GM18907 (cell line): ENCODE results near the gene CAPN8.
A peak's percentile ranks its signal among the peaks of the same experiment; 100 is the strongest.

Experiments used
- ATAC-seq: cut with Tn5 transposase; IDR thresholded peaks from one replicate; pipeline ENCODE4 v1.9.1; 2021; ENCODE audit warnings: mild to moderate bottlenecking, moderate library complexity; ENCODE audit not compliant: unreplicated experiment

CAPN8 gene

DNA sequence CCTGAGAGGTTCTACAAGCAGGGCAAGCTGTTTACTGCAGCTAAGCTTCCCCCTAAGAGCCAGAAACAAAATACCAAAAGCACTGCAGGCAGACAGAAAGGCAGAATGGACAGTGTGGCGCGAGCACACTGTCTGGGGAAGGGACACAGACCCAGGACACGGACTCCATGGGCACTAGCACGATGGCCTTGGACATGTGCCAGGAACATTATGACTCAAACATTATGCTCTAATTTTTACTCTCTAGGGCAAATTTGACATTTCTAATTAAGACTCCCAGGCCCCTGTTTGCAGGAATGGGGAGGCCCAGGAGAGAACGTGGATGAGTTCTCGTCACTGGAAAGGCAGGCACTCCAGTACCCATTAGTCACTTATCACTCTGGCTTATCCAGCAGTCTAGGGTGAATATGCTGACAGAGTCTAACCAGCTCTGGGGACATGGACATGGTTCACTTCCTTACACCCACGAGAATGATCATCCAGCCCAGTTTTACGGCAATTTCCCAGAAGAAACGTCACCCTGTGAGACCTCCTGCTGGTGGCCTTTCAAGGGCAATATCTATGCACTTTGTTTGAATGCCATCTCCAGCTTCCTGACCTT lies 45.1 kb downstream of the CAPN8 start:
- no peak for ATAC-seq

DNA sequence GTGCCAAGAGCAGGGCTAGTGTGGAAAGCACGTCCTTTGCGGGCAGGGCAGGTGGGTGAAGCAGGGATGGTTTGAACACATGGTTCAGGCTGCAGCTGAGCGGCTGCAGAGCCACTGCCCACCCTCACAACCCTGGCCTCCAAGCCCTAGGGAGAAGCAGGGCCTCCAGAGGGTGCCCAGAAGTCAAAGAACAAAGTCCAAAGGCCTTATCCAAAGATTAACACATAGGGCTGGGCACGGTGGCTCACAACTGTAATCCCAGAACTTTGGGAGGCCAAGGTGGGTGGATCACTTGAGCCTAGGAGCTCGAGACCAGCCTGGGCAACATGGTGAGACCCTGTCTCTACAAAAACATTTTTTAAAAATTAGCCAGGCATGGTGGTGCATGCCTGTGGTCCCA lies 46.8 kb downstream of the CAPN8 start:
- ATAC-seq = no peak

DNA sequence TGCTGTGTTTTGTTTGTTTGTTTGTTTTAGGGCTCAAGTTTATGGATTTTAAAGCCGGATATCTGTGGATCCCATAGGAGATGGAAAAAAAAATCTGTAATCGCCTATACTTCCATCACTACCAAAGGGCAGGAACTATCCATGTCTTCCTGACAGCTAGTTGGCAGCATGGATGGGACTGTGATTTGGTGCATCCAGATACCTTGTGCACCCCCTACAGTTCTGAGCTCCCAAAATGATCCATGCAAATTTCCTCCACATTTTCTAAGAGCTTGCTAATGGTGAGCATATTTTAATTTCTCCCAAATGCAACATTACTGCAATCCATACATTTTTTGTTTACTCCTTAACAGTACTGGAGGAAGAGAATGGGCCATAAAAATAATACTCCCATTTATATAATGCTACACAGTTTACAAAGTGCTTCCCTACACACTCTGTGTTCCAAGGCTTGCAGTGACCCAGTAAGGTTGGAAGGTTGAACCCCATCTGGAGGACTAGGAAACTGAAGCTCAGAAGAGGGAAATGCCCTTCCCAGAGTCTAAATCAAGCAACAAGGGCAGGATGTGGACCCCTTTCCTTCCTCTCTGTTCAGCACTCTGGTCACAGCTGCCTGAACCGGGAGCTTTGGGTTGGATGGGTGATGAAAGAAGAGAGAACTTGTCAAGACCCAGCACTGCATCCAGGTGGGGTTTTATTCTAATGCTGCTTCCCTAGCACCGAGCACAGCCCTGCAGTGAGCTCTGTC lies 48.0 kb downstream of the CAPN8 start:
- ATAC-seq = no peak

DNA sequence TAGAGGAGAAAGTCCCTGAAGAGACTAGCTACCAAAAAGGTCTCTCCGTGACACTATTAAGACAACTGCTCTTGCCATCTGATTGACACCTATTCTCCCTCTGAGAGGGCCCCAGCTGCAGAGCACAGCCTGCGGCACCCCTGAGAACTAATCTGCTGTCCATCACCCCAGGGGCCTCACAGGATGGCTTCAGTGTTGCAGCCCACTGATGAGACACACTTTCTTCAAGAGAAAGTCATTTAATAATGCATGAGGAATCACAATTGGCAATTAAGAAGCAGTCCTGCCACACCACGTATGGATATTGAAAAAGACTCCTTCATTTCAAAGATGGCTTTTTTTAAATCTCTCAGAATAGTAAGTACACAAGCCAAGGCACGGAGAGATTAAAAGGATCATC lies 48.9 kb downstream of the CAPN8 start:
- no peak for ATAC-seq

DNA sequence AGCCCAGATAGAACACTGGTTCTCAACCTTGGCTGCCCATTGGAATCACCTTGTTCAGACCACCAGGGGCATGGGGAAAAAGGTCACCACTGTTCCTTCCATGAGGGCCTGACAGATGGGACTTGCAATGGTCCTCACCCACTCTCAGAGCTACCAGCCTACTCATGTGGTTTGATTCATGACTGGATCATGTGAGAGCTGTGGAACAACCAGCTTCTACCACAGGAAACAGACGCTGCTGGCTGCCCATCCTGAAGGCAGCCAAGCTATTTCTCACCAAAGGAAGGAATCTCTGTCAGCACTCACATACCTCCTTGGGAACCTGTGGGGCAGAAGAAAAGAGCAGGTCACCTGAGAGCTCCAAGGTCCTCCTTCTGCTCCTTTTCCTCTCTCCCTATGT lies 53.6 kb downstream of the CAPN8 start:
- no peak for ATAC-seq

DNA sequence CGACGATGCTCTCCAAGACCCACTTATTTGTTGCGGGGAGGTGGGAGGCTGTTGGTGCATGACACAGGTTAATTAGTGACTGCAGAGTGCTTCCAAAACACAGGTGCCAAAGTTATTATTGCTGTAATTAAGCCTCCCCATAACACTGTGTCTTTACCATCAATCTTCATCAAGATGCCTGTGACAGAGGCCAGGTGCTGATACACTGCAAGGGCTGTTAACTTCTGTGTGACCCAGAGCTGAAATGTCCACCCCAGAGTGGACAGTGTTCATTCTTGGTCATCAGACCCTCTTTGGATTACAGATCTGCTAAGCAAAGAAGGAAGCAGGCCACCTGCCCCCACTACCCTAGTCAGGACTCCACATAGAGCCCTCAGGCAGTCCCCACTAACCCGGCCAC lies 55.5 kb downstream of the CAPN8 start:
- ATAC-seq = no peak

DNA sequence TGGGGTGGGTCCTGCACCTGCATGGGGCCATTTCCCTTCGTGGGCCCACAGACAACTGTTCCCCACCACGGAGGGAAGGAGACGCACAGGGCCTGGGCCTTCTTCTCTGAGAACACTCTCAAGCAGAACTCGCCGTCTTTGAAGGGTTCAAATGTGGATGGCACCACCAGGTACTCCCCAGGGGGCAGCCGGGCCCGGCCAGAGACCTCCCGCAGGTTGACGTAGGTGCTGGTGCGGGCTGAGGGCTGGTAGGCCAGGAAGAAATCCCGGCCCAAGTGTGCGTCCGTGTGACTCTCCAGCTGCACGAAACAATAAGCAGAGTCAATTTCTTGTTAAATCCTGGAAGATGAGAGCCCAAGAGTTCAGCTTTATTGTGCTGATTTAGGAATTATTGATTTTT lies 56.4 kb downstream of the CAPN8 start:
- ATAC-seq = no peak

DNA sequence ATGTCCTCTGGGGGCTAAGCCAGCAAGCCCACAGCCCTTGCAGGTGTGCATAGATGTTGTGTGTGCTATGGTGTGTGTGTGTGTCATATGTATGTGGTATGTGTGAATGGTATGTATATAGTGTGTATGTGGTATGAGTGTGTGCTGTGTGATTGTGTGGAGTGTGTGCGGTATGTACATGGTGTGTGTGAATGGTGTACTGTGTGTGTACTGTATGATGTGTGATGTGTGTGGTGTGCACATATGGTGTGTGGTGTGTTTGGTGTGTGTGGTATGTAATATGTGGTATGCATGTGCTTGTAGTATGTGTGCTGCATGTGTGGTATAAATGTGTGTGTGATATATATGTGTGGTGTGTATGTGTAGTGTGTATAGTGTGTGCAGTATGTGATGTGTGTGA lies 107.0 kb downstream of the CAPN8 start:
- no peak for ATAC-seq

DNA sequence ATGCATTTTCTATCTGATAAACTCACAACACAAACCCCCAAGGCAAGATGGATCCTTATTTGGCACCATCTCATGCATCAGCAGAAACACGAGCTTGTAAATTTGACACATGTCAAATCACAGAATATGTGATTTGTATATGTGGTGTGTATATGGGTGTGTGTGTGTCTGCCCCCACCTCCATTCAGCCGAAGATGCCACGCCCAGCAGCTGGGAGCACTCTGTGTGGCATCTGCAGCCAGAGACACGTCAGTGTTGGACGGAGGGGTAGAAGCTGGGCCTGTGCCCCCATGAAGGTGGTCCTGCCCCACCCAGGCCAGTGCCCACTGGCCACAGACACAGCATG lies 108.4 kb downstream of the CAPN8 start:
- peak; percentile 10 for ATAC-seq

DNA sequence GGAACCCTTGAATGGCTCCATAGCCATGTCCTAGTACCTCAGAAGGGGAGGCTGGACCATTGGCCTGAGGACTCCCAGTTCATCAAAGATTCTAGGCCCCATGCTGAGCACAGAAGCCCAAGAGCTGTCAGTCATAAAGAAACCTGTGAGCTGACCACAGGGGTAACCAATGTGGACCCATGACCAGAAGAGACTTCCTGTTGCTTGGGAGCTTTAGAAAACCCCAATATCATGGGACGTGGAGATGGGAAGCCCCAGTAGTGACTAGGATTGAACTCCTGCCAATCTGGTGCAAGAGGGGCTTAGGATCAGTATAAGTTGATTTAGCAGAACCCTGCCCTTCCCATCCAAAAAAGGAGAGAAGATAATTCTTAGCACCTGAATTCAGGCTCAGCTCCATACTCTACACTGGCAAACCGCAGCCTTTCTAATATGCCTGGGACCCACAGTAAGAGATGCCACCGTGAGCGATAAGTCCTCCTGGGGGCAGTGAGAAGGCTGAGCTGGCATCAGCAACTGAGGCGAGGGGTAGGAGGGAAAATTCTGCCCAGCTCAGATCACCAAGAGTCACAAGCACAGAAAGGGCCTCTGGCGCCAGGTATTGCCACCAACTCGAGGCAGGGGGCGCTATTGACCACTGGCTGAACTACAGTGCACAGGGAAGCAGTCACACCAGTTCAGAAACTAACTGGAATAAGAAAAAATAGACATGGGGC lies 108.9 kb downstream of the CAPN8 start:
- peak; percentile 96 for ATAC-seq

DNA sequence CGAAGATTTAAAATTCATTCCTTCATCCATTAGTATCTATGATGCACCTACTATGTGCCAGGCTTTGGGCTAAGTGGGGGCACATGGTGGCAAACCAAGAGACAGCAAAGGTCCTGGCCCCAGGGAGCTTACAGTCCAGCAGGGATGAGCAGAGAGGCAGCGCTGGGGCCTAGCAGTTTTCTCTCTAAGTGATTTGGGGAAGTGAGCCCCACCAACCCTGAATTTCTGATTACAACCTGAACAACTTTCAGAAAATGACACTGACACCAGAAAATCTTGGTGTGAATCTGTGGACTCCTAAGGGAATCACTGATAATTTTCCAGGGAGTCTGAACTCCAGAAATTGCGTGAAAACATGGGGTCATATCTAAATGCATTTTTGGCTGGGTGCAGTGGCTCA lies 111.5 kb downstream of the CAPN8 start:
- no peak for ATAC-seq

DNA sequence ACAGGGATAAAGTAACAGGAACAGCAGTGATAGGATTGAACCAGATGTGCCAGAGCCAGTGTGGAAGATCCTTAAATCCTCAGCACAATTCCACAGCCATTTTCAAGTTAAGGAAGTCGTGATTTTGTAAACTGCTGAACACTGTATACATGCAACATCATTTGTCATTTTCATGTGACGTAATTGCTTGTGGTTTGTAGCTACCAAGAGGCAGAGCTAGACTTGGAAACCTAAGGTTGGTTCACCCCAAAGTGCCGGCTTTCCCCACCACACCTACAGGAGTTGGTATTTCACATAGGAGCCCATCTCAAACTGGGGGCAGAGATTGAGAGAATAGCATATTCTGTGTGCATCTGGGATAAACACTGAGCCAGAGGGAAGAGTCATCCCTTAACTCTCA lies 113.9 kb downstream of the CAPN8 start:
- no peak for ATAC-seq

DNA sequence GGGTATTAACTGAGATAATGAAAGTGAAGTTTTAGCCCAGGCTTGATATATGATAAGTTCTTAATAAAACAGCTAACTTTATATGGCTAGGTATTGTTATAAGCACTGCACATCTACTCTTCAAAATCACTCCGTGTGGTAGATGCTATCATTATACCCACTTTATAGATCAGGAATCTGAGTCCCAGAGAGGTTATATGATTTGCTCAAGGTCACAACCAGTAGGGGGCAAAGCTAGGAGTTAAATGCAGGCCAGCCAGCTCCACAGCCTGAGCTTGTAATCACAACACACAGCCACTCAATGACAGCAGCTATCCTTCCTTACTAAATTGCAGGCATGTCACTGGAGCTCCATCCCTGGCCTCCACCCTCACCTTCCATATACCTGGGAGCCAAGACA lies 115.8 kb downstream of the CAPN8 start:
- ATAC-seq = no peak

DNA sequence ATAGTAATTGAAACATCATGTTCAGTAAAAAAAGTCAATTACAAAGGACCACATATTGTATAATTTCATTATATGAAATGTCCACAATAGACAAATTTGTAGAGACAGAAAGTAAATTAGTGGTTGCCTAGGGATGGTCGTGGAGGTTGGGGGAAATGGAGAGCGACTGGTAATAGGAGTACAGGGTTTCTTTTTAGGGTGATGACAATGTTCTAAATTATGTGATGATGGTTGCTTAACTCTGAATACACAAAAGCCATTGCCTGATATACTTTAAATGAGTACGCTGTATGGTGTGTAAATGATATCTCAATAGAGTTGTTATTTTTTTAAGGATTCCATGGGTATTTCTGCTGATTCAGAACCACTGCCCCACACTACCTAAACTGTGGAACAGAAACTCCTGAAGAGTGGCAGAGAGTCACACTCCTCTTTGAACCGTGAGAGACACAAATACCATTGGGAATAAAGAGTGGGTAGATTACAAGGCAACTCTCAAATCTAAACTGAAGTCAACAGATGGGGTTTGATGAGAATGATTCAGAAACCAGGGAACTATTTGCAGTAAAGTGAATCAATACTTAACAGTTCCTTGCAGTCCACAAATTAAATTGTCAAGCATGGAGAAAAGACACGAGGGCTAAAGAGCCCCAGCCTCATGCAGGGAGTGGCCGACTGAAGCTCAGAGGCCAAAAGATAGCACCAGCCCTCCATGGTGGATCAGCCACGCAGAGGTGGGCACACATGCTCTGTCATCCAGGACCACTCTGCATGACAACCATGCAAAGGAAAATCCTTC lies 118.0 kb downstream of the CAPN8 start:
- ATAC-seq = no peak

DNA sequence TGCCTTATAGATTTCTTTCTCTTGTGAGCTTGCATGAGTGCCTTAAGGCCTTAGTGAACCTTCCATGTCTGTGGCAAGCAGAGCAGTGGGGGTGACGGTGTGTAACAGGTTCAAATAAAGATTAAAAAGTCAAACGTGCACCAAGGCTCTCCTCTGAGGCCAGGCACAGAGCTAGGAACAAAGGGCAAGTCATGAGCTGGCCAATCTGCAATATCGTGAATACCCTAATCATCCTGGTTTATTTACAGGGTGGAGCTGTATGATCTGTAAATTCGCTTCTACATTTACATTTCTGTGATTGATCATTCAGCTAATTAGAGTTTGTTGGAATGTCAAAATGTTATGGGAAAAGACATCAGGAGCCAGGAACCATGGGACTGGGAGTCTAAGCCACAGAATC lies 120.2 kb downstream of the CAPN8 start:
- no peak for ATAC-seq

DNA sequence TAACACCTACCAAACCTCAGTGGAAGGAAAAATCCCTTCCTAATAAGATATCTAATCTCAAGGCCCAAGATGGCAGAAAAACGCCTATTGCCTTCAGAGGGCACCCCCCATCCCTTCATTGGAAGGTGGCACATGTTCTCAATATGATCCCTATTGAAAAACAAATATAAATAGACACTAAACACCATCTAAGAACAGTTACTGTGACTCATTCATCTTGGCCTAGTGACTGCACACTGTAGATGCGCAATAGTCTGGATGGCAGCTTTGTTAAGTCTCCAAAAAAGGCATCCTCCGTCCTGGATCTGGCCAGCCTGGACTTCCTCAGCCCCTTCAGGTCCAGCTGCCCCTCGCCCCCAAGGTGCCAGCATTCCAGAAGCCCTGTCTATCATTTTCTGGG lies 121.9 kb downstream of the CAPN8 start:
- no peak for ATAC-seq

DNA sequence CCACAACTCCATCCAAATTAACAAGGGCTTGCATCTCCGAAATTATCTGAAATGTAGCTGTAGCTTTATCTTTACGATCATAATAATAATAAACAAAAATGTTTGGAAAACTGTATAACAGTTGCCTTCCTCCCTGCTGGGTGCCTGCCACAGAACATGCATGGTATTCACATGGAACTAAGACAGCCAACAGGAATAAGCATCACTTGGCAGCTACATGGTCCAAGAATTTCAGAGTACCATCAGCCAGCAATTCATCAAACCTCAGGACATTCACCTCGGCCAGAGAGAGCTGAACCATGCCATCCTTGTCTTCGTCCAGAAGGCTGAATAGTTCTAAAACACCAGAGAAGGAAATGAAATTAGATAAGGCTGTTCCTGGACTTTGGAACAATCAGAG lies 122.7 kb downstream of the CAPN8 start:
- no peak for ATAC-seq

DNA sequence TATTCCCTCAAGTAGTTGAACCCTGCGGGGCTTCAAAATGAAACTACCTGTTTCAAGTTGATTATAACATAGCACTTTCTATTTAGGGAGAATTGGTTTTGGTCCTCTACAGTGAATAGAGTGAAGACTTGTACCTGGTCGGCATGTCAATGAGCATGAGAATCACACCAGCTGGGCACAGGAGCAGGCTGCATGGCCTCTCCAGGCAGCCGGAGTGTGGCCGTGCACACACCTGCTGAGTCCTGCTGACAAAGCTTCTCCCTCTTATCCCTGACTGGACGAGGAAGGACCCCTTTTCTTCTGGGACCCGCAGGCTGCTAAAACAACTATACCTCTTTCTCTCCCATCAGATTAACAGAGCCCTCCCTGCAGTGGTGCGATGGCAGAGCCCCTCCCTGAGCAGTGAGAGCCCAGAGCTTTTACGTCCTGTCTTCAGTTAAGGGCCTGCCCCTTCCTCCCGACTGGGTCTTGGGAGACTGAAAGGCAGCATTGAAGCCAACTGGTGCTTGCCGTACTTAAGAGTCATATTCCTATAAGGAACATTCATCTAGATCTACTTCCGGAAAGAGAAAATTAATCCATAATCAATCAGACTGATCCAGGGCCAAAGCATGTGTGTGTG lies 124.9 kb downstream of the CAPN8 start:
- ATAC-seq = no peak

DNA sequence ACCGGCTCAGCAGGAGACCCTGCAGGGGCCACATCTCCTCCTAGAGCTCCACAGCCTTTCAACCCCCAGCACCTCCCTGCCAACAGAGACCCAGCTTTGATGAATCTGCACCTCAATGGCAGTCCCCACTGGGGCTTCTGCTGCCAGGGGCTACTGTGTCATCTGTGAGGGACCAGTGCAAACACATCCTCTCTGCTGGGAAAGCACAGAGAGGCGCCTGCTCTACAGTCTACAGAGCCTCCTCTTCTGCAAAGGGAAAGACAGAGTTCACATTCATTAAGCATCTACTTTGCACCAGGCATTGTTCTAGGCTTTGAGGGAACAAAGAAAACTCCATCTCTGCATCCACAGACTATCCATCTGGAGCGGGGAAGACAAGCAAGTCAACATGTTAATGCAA lies 125.8 kb downstream of the CAPN8 start:
- ATAC-seq = no peak

DNA sequence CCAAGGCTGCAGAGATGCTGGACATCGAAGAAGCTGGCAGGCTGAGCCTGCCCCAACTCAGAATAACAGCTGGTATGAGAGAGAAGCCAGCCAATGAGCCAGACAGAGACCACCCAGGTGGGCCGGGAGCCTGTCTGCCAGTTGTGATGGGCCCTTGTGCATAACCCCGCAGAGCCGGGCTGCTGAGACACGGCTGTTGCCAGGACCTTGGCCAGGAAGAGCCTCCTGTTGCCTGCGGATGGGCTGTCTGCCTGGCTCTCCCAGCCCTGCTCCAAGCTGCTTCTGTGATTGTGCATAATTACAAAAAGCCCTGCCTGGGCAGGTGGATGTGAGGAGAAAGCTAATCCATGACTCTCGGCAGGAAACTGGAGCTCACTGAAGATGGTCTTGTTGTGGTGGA lies 126.5 kb downstream of the CAPN8 start:
- ATAC-seq = no peak

DNA sequence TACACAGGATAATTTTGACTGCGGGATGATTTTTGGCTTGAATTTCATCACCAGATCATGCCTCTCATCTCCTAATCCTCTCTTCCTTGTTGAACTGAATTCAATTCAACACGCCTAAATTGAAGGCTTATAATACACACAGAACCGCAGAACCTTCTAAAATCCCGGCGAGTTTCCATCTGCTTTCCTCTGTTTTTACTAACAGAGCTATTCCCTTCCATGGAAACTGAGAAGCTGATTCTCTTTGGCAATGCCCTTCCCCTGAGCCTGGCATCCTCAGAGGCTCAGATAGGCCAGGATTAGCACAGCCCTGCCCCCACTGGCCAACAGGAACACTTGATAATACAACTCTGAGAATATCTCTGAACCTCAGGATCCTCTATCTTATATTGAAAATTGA lies 130.2 kb downstream of the CAPN8 start:
- no peak for ATAC-seq
